ENCODE measurements around the gene AP3D1. TPM values are rescaled to one million over a fixed set of nuclear protein-coding genes. Genes with fewer than 3 reads are reported as not detected.
"Not testable (repeated sequence)": the region's sequence is repeated elsewhere in the genome, so short reads cannot be mapped to it uniquely, and the experiment has no call there.

Gene AP3D1
- total RNA-seq, 1 donor from 2014 or later = 169 TPM

DNA sequence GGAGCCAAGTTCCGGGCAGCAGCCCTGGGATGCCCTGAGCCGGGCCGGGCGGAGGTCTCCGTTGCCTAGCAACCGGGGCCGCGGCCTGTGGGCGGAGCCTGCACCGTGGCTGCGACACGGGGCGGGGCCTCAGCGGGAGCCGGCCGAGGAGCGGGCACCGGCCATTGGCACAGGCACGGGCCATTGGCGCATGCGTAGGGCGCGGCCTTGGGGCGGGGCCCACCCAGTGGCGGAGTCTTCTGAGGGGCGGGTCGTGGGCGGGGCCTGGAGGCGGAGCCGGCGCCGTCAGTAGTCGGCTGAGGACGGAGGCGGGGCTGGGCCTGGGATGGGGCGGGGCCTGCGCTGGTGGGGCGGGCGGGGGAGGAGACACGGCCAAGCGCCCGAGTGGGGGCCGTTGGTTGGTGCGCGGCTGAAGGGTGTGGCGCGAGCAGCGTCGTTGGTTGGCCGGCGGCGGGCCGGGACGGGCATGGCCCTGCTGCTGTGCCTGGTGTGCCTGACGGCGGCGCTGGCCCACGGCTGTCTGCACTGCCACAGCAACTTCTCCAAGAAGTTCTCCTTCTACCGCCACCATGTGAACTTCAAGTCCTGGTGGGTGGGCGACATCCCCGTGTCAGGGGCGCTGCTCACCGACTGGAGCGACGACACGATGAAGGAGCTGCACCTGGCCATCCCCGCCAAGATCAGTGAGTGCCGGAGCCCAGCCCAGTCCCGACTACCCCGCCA, 54.7 kb downstream of the AP3D1 start, which contains the start of gene IZUMO4:
Gene IZUMO4 (plus strand): TSS at position 436 of the 723 bp plus-strand sequence. CDS start 31 bp downstream, at position 467.
- H3K27me3 Mint-ChIP-seq (ENCODE audit: unreplicated experiment) = peaks cover 9% of the 10 kb centered on the region
- H3K4me3 Mint-ChIP-seq (ENCODE audit: unreplicated experiment) = peak within 1 kb of the TSS; percentile 94
- peak within 1 kb of the TSS; percentile 42 for H3K27ac Mint-ChIP-seq (ENCODE audit: unreplicated experiment)
- H3K4me1 Mint-ChIP-seq (ENCODE audit: unreplicated experiment) = peaks cover 19% of the 10 kb centered on the region
- H3K36me3 Mint-ChIP-seq (ENCODE audit: low read depth, unreplicated experiment) = peaks cover 7% of the 10 kb centered on the region
- TF ChIP-seq, protein P1, sequence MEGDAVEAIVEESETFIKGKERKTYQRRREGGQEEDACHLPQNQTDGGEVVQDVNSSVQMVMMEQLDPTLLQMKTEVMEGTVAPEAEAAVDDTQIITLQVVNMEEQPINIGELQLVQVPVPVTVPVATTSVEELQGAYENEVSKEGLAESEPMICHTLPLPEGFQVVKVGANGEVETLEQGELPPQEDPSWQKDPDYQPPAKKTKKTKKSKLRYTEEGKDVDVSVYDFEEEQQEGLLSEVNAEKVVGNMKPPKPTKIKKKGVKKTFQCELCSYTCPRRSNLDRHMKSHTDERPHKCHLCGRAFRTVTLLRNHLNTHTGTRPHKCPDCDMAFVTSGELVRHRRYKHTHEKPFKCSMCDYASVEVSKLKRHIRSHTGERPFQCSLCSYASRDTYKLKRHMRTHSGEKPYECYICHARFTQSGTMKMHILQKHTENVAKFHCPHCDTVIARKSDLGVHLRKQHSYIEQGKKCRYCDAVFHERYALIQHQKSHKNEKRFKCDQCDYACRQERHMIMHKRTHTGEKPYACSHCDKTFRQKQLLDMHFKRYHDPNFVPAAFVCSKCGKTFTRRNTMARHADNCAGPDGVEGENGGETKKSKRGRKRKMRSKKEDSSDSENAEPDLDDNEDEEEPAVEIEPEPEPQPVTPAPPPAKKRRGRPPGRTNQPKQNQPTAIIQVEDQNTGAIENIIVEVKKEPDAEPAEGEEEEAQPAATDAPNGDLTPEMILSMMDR (IDR thresholded peaks at IDR 0.05; ENCODE audit: unreplicated experiment) = no peak
- peak; percentile 100 for DNase-seq (ENCODE audit: low spot score)
- H3K9me3 Mint-ChIP-seq (ENCODE audit: unreplicated experiment) = no peaks in the 10 kb centered on the region

DNA sequence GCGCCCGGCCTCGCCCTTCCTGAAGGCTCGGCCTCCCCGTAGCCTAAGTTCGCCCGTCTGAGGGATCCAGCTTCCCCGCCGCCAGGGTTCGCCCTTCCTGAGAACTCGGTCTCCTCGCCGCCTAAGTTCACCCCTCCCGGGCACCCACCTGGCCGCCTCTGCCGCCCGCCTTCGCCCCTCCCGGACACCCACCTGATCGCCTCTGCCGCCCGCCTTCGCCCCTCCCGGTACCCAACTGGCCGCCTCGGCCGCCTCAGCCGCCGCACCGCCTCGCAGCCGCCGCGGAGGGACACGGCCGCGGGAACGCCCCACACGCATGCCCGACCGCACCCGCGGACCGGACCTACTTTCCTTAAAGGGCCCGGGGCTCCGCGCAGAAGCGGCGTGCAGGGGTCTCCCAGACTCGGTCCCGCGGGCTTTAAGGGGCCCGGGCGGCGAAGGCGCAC, 55.3 kb downstream of the AP3D1 start, which contains the start of gene MOB3A:
Gene MOB3A (minus strand): TSS at position 293 of the 446 bp plus-strand sequence. CDS start 17,766 bp downstream, outside the sequence.
- Mint-ChIP-seq H3K27ac (ENCODE audit: unreplicated experiment) (peak within 1 kb of the TSS; percentile 92), H3K4me1 (ENCODE audit: unreplicated experiment) (peaks cover 20% of the 10 kb centered on the region), H3K36me3 (ENCODE audit: low read depth, unreplicated experiment) (peaks cover 7% of the 10 kb centered on the region), H3K27me3 (ENCODE audit: unreplicated experiment) (peaks cover 9% of the 10 kb centered on the region), H3K4me3 (ENCODE audit: unreplicated experiment) (peak within 1 kb of the TSS; percentile 94), H3K9me3 (ENCODE audit: unreplicated experiment) (no peaks in the 10 kb centered on the region)
- no peak for DNase-seq (ENCODE audit: low spot score)
- TF ChIP-seq, protein P1 (IDR thresholded peaks at IDR 0.05; ENCODE audit: unreplicated experiment) = peak; percentile 40

DNA sequence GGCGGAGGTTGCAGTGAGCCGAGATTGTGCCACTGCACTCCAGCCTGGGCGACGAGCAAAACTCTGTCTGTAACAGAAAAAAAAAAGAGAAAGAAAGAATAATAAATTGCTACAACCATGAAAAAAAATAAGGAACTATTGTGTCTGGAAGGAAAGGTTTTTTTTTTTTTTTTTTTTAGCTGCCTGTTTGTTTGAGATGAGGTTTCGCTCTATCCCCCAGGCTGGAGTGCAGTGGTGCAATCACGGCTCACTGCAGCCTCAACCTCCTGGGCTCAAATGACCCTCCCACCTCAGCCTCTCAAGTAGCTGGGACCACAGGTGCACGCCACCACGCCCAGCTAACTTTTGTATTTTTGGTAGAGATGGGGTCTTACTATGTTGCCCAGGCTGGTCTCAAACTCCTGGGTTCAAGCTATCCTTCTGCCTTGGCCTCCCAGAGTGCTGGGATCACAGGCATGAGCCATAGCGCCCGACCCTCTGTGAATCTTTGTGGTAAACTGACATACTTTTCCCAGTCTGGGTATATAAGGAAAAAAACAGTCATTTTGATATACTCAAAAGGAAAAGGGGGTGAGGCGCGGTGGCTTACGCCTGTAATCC, 59.3 kb downstream of the AP3D1 start:
- Mint-ChIP-seq H3K36me3 (ENCODE audit: low read depth, unreplicated experiment) (peaks cover 13% of the 10 kb centered on the region), H3K4me1 (ENCODE audit: unreplicated experiment) (peaks cover 52% of the 10 kb centered on the region)
- not testable (repeated sequence) for H3K4me3 Mint-ChIP-seq (ENCODE audit: unreplicated experiment); DNase-seq (ENCODE audit: low spot score); H3K27me3 Mint-ChIP-seq (ENCODE audit: unreplicated experiment); H3K27ac Mint-ChIP-seq (ENCODE audit: unreplicated experiment); H3K9me3 Mint-ChIP-seq (ENCODE audit: unreplicated experiment)

DNA sequence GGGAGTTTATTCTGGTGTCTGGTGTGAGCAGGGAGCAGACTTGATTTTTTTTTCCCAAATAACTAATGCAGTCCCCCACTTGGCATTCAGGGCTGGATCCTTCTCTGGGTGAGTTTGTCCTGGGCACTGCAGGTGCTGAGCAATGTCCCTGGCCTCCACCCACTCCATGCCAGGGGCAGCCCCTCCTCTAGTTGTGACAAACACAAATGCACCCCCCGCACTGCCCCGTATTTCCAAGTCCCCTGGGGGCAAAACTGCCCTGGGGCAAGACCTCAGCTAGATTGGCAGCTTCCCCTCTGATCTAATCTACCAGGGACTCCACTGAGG, 61.7 kb downstream of the AP3D1 start:
- TF ChIP-seq, protein P1 (IDR thresholded peaks at IDR 0.05; ENCODE audit: unreplicated experiment) = no peak
- Mint-ChIP-seq H3K36me3 (ENCODE audit: low read depth, unreplicated experiment) (peaks cover 17% of the 10 kb centered on the region), H3K27me3 (ENCODE audit: unreplicated experiment) (peaks cover 14% of the 10 kb centered on the region), H3K4me1 (ENCODE audit: unreplicated experiment) (peaks cover 64% of the 10 kb centered on the region), H3K4me3 (ENCODE audit: unreplicated experiment) (no peak overlapping the region), H3K9me3 (ENCODE audit: unreplicated experiment) (no peaks in the 10 kb centered on the region), H3K27ac (ENCODE audit: unreplicated experiment) (no peak overlapping the region)
- DNase-seq (ENCODE audit: low spot score) = no peak

DNA sequence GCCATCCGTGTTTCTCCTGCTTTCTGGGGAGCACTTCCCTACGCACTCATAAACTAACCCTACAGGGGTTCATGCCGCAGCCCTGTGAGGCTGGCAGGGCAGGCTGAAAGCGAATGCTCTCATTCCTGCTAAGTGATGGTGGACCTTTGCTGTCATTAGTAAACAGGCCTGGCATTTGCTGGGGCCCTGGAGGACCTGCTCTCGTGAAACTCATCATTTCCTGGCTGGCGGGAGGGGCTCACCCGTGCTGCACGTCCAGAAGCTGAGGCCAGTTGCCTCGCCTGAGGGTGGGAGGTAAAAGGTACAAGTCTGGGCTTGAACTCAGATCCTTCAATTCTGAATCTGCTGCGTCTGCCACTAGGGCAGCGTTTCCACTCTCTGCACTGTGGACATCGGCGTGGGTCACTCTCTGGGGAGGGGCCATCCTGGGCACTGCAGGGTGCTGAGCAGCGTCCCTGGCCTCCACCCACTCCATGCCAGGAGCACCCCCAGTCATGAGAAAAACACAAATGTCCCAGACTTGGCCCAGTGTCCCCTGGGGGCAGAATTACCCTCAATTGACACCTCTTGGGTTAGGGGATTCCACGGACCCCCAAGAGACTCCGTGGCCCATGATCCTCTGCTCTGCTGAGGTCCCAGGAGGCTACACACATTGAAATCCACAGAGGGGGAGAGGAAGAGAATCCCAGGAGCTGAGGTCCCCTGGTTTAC, 62.2 kb downstream of the AP3D1 start:
- Mint-ChIP-seq H3K27me3 (ENCODE audit: unreplicated experiment) (peaks cover 14% of the 10 kb centered on the region), H3K4me3 (ENCODE audit: unreplicated experiment) (peak overlapping the region; percentile 23), H3K9me3 (ENCODE audit: unreplicated experiment) (no peaks in the 10 kb centered on the region), H3K36me3 (ENCODE audit: low read depth, unreplicated experiment) (peaks cover 13% of the 10 kb centered on the region), H3K27ac (ENCODE audit: unreplicated experiment) (peak overlapping the region; percentile 48), H3K4me1 (ENCODE audit: unreplicated experiment) (peaks cover 58% of the 10 kb centered on the region)
- TF ChIP-seq, protein P1 (IDR thresholded peaks at IDR 0.05; ENCODE audit: unreplicated experiment) = no peak
- DNase-seq (ENCODE audit: low spot score) = no peak

Data from endothelial cell (in vitro differentiated cells).